Panc1 (cell line): ENCODE measurements around the gene CSF2RB.

Source experiments
- POLR2AphosphoS5 ChIP-seq: IDR thresholded peaks from 2 replicates; pipeline ENCODE4 v1.6.1; 2012; ENCODE audit warnings: mild to moderate bottlenecking, low read depth, low read length, moderate library complexity
- SIN3A ChIP-seq: IDR thresholded peaks from 2 replicates; pipeline ENCODE4 v1.6.1; 2012; ENCODE audit warnings: low read depth, mild to moderate bottlenecking, low read length, moderate library complexity, borderline replicate concordance; ENCODE audit not compliant: insufficient read depth
- TCF7L2 ChIP-seq: IDR thresholded peaks from 2 replicates; pipeline ENCODE4 v1.6.1; 2011; ENCODE audit warnings: mild to moderate bottlenecking, low read depth, low read length, inconsistent platforms
- TF ChIP-seq, protein P1 (sequence below): fragments of 450-650 bp; IDR thresholded peaks from 2 replicates; pipeline ENCODE4 v1.5.1; 2017; ENCODE audit warnings: mild to moderate bottlenecking
- TF ChIP-seq, protein P2 (sequence below), 2 experiments: IDR thresholded peaks; 2 replicates each; pipeline ENCODE4 v1.6.1; 2011 to 2012; ENCODE audit warnings: low read depth in 2 of 2, control low read depth in 1 of 2, low read length in 1 of 2, mild to moderate bottlenecking in 1 of 2, moderate library complexity in 1 of 2; ENCODE audit not compliant: insufficient read depth in 1 of 2

DNA sequence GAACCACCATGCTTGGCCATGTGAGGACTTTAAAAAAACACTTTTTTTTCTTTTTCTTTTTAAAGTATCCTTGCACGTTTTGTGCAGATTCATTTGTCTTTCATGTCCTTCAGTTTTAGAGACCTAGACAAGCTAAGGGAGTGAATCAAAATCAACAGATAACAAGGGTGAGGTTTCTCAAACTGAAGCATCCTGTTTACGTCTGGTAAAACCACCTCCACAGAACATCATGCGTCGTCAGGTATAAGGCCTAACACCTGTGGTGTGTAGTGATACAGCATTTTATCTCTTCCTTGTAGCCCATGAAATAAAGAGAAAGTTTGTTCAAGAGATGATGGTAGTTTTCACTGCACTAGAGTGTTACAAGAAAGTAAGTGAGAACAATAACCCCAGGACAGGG lies 26.3 kb upstream of the CSF2RB start:
- TF ChIP-seq, protein P1, sequence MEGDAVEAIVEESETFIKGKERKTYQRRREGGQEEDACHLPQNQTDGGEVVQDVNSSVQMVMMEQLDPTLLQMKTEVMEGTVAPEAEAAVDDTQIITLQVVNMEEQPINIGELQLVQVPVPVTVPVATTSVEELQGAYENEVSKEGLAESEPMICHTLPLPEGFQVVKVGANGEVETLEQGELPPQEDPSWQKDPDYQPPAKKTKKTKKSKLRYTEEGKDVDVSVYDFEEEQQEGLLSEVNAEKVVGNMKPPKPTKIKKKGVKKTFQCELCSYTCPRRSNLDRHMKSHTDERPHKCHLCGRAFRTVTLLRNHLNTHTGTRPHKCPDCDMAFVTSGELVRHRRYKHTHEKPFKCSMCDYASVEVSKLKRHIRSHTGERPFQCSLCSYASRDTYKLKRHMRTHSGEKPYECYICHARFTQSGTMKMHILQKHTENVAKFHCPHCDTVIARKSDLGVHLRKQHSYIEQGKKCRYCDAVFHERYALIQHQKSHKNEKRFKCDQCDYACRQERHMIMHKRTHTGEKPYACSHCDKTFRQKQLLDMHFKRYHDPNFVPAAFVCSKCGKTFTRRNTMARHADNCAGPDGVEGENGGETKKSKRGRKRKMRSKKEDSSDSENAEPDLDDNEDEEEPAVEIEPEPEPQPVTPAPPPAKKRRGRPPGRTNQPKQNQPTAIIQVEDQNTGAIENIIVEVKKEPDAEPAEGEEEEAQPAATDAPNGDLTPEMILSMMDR = no peak
- TF ChIP-seq SIN3A (no peak), POLR2AphosphoS5 (no peak), TCF7L2 (no peak)
- TF ChIP-seq, protein P2, sequence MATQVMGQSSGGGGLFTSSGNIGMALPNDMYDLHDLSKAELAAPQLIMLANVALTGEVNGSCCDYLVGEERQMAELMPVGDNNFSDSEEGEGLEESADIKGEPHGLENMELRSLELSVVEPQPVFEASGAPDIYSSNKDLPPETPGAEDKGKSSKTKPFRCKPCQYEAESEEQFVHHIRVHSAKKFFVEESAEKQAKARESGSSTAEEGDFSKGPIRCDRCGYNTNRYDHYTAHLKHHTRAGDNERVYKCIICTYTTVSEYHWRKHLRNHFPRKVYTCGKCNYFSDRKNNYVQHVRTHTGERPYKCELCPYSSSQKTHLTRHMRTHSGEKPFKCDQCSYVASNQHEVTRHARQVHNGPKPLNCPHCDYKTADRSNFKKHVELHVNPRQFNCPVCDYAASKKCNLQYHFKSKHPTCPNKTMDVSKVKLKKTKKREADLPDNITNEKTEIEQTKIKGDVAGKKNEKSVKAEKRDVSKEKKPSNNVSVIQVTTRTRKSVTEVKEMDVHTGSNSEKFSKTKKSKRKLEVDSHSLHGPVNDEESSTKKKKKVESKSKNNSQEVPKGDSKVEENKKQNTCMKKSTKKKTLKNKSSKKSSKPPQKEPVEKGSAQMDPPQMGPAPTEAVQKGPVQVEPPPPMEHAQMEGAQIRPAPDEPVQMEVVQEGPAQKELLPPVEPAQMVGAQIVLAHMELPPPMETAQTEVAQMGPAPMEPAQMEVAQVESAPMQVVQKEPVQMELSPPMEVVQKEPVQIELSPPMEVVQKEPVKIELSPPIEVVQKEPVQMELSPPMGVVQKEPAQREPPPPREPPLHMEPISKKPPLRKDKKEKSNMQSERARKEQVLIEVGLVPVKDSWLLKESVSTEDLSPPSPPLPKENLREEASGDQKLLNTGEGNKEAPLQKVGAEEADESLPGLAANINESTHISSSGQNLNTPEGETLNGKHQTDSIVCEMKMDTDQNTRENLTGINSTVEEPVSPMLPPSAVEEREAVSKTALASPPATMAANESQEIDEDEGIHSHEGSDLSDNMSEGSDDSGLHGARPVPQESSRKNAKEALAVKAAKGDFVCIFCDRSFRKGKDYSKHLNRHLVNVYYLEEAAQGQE (IDR thresholded peaks at IDR 0.05; ENCODE audit: insufficient read depth in 1 of 2, low read depth in 2 of 2, low read length in 1 of 2) = no peak
